ENCODE data around the gene CBARP.
"Not testable (repeated sequence)": the region's sequence is repeated elsewhere in the genome, so short reads cannot be mapped to it uniquely, and the experiment has no call there.

Gene CBARP

DNA sequence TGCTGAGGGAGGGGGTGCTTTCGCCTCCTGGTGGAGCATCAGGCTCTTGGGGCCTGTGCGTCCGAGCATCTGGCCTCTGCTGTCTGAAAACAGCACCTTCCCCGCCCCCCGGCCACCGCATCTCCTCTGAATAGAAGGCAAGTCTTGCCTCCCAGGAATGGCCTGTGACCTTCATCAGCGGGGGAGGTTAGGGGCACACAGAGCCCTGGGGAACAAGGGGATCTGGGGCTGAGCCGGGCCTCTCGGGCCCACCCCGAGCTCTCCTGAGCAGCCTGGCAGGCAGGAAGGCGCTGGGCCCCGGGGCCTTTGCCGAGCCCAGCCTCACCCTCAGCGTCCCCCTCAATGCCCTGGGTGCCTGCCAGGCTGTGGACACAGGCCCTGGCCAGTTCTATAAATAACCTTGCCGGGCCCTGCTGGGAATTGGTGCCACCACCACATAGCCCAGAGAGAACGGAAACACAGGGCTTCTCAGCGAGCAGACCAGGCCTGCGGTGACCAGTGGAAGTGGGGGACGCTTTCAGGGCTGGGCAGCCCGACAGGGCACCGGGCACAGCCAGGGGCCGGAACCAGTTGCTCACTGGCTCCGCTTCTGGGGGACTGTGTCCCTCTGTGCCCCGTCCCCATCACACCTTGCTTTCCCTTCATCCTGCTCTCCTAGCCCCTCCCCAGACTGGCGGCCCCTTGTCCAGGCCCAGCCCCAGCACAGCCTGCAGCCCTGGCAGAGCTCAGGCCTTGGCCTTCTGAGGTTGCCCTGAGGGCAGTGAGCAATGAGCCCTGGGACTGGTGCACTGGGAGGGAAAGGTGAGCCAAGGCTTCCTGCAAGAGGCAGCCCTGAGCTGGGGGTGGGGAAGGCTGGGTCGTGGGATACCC is 22.7 kb downstream of the CBARP start:
- Histone ChIP-seq H4K20me1 (peaks cover 71 to 100% (median 91%) of the 10 kb centered on the region in 11 experiments), H3K27me3 (no peaks in the 10 kb centered on the region), H3K4me1 (peaks cover 54 to 90% (median 74%) of the 10 kb centered on the region in 10 experiments), H3K4me2 (peak overlapping the region in 10 of 11 experiments; percentile 84 to 100 (median 94); a peak in 19 of 22 replicates), H3K9me3 (replicated peaks in 1 of 11) (no peaks in the 10 kb centered on the region), H3K4me3 (peak overlapping the region in 1 of 10 experiments; percentile 56; a peak in 1 of 20 replicates), H3K27ac (peak overlapping the region; percentile 63 to 88 (median 82); a peak in 20 of 22 replicates), H3K9ac (peak overlapping the region; percentile 68 to 85 (median 78); a peak in 21 of 22 replicates), H3K36me3 (peaks cover 25 to 77% (median 58%) of the 10 kb centered on the region in 11 experiments)
- no peak for TF ChIP-seq Cebpa-rat (IDR thresholded peaks at IDR 0.05)

DNA sequence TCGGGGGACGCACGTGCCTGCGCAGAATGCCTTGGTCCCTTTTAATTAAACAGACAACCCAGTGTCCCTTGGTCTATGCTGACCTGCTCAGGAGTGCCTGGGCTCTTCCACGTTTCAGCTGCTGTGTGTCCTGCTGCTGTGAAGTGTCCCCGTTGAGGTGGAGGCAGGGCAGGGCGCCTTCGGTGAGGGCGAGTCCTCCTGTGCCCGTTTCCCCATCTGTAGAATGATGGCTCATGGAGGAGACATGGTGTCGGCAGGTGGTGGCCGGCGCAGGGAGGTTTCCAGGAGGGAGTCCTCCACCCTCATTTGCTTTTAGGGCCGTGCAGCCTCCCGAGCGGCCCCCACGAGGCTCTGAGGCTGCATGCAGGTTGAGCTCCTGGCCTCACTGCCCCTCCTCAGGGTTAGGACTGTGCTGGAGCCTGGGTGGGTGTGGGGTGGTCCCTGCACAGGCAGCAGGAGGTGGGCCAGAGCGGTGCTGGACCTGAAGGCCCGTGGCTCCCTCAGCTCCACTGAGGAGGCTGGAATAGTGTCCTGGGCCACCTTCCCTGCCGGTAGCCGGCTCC is 23.4 kb downstream of the CBARP start:
- Histone ChIP-seq H3K27ac (peak overlapping the region; percentile 63 to 88 (median 82)), H3K27me3 (no peaks in the 10 kb centered on the region), H3K4me1 (peaks cover 61 to 97% (median 81%) of the 10 kb centered on the region in 10 experiments), H3K4me3 (peak overlapping the region in 2 of 10 experiments; percentile 23 to 56; a peak in 4 of 20 replicates), H4K20me1 (peaks cover 73 to 100% (median 93%) of the 10 kb centered on the region in 11 experiments), H3K4me2 (peak overlapping the region; percentile 84 to 100 (median 92)), H3K9ac (peak overlapping the region; percentile 68 to 85 (median 78)), H3K9me3 (replicated peaks in 1 of 11) (no peaks in the 10 kb centered on the region), H3K36me3 (peaks cover 26 to 77% (median 59%) of the 10 kb centered on the region in 11 experiments)
- no peak for TF ChIP-seq Cebpa-rat (IDR thresholded peaks at IDR 0.05)

DNA sequence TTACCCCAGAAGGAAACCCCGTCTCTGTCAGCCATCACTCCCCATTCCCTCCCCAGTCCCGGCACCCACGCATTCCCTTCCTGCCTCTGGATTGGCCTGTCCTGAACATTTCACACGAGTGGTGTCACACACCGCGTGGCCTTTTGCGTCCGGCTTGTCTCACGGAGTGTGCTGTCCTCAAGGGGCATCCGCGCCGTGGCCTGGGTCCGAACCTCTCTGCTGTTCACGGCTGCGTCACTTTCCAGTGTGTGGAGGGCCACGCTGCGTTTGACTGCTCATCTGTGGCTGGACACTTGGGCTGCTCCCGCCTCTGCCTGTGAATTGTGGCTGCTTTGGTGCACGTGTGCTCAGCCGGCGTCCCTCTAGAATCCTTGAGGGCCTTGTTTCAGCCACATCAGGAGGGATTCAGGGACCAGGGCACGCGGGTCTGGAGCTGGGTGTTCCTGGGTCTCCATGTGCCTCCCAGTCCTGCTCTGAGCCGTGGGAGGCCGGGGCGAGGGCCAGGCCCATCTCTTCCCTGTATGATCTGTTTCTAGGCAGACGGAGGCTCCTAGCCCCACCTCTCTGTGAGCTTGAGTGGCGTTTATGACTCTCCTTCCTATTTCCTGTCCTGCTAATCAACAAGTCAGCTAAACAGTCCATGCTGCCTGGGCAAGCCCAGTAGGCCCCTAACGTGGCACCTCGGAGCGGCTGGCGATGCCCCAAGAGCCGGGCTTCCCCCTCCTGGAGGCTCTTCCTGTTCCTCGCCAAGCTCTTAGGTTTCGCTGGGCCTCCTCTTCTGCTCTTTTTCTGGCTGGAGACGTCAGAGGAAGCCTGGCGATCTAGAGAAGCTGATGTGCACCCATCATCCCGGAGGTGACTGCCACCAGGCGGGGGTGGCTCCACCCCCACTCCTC is 24.2 kb downstream of the CBARP start:
- H3K4me3 ChIP-seq = peak overlapping the region in 9 of 10 experiments; percentile 12 to 59 (median 42); a peak in 16 of 20 replicates
- H3K36me3 ChIP-seq = peaks cover 26 to 82% (median 57%) of the 10 kb centered on the region in 11 experiments
- peaks cover 69 to 100% (median 87%) of the 10 kb centered on the region in 10 experiments for H3K4me1 ChIP-seq
- H3K27me3 ChIP-seq = no peaks in the 10 kb centered on the region
- TF ChIP-seq Cebpa-rat (IDR thresholded peaks at IDR 0.05) = no peak
- H3K9ac ChIP-seq = peak overlapping the region; percentile 68 to 85 (median 78)
- no peaks in the 10 kb centered on the region for H3K9me3 ChIP-seq (replicated peaks in 1 of 11)
- H3K4me2 ChIP-seq = peak overlapping the region; percentile 84 to 100 (median 92)
- H4K20me1 ChIP-seq = peaks cover 76 to 100% (median 95%) of the 10 kb centered on the region in 11 experiments
- peak overlapping the region; percentile 63 to 88 (median 82); a peak in 21 of 22 replicates for H3K27ac ChIP-seq

DNA sequence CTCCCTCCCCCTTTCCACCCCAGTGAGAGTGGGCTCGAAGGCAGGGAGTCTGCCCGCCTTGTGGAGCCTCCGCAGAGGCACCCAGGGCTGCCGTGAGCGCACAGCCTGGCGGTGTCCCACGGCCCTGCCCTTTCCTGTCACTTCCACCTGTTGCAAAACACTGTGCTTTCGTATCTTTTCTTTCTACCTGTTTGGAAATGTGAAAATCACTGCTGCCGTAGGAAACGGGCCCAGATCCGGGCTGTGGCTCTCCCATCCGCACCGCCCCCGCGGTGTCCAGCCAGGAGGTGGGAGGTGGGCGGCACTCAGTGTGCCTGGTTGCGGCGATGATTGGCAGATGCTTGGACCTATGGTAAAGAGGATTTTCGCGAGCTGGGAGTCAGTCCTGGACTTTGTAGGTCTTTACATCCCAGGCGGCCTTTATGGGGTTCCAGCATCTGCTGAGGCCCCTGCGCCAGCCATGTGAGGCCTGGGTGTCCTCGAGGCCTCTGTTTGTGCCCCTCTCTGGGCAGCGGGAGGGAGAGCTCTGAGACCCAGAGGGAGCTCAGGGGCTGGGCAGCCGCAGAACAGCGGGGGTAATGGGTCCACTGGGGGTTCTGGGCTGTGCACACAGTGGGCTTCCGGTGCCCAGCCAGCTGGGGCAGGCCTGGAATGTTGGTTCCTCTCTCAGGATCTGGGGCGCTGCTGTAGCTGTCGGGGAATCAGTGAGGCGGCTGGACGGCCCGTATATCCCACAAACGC is 26.1 kb downstream of the CBARP start:
- peaks cover 20 to 72% (median 46%) of the 10 kb centered on the region in 11 experiments for H3K36me3 ChIP-seq
- H3K4me1 ChIP-seq = peaks cover 74 to 88% (median 82%) of the 10 kb centered on the region in 10 experiments
- H3K4me2 ChIP-seq = peak overlapping the region; percentile 57 to 100 (median 91)
- no peak for TF ChIP-seq Cebpa-rat (IDR thresholded peaks at IDR 0.05)
- no peaks in the 10 kb centered on the region for H3K27me3 ChIP-seq
- peaks cover 74 to 100% (median 95%) of the 10 kb centered on the region in 11 experiments for H4K20me1 ChIP-seq
- H3K9me3 ChIP-seq (replicated peaks in 1 of 11) = no peaks in the 10 kb centered on the region
- peak overlapping the region; percentile 28 to 68 (median 54); a peak in 19 of 22 replicates for H3K9ac ChIP-seq
- H3K27ac ChIP-seq = peak overlapping the region; percentile 11 to 95 (median 49); a peak in 17 of 22 replicates
- H3K4me3 ChIP-seq = peak overlapping the region in 1 of 10 experiments; percentile 28; a peak in 2 of 20 replicates

DNA sequence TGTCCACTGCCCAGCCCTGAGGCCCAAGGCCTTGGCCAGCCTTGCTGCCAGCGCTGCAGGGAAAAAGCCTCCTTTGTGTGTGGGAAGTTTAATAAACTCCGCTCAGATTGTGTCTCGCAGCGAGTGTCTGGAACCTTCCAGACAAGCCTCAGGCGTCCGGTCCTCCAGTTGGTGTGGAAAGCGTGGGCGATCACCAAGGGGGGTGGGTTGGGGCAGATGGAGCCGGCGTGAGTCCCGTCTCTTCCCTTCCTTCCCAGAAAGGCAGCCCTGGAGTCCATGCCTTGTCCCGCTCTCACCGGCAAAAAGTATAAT is 27.6 kb downstream of the CBARP start:
- Histone ChIP-seq H3K4me2 (peak overlapping the region; percentile 85 to 100 (median 98); a peak in 21 of 22 replicates), H3K9ac (peak overlapping the region; percentile 25 to 99 (median 98); a peak in 14 of 22 replicates), H3K27ac (peak overlapping the region in 7 of 11 experiments; percentile 39 to 95 (median 48); a peak in 11 of 22 replicates)

DNA sequence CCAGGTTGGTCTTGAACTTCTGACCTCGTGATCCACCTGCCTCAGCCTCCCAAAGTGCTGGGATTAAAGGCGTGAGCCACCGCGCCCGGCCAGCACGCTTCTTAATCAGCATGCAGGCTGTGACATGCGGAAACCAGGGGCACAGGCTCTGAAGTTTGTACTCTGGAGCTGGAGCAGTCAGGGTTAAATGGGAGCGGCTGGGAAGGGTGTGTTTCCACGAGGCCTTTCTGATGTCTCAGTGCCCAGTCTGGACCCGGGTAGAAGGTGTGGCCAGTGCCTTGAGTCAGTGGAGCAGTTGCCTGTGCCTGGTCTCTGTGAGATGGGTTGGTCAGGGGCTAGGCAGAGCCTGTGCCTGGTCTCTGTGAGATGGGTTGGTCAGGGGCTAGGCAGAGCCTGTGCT is 29.0 kb downstream of the CBARP start:
- Histone ChIP-seq H3K4me3 (peak overlapping the region; percentile 85 to 99 (median 94)), H3K9ac (peak overlapping the region; percentile 16 to 99 (median 98); a peak in 19 of 22 replicates), H3K36me3 (peaks cover 17 to 48% (median 38%) of the 10 kb centered on the region in 11 experiments; a peak in 21 of 22 replicates), H3K4me1 (peaks cover 72 to 76% (median 74%) of the 10 kb centered on the region in 10 experiments), H4K20me1 (peaks cover 49 to 78% (median 73%) of the 10 kb centered on the region in 11 experiments), H3K27ac (peak overlapping the region in 8 of 11 experiments; percentile 10 to 96 (median 29); a peak in 9 of 22 replicates), H3K4me2 (peak overlapping the region; percentile 85 to 100 (median 98))
- not testable (repeated sequence) for H3K9me3 ChIP-seq (replicated peaks in 1 of 11); H3K27me3 ChIP-seq

More for the DNA sequence above, 27.6 kb downstream of the CBARP start:
- TF ChIP-seq Cebpa-rat (IDR thresholded peaks at IDR 0.05) = no peak
- Histone ChIP-seq H3K4me3 (peak overlapping the region in 1 of 10 experiments; percentile 96; a peak in 1 of 20 replicates), H3K9me3 (replicated peaks in 1 of 11) (no peaks in the 10 kb centered on the region), H4K20me1 (peaks cover 61 to 92% (median 87%) of the 10 kb centered on the region in 11 experiments), H3K36me3 (peaks cover 17 to 57% (median 38%) of the 10 kb centered on the region in 11 experiments), H3K4me1 (peaks cover 72 to 76% (median 74%) of the 10 kb centered on the region in 10 experiments), H3K27me3 (no peaks in the 10 kb centered on the region)

DNA sequence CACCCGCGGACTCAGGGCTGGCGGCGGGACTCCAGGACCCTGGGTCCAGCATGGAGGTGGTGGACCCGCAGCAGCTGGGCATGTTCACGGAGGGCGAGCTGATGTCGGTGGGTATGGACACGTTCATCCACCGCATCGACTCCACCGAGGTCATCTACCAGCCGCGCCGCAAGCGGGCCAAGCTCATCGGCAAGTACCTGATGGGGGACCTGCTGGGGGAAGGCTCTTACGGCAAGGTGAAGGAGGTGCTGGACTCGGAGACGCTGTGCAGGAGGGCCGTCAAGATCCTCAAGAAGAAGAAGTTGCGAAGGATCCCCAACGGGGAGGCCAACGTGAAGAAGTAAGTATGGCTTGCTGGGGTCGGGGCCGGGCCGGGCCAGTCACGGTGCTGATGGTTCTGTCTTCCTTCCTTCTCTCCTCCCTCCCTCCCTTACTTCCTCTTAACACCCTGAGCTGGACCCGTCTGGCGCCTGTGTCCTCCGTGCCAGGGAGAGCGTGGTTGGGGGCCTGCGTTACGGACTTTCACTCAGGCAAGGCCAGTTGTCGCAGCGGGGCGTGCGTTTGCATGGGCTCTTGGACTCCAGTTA is 30.8 kb downstream of the CBARP start:
- Histone ChIP-seq H3K4me2 (peak overlapping the region; percentile 85 to 100 (median 98)), H3K36me3 (peaks cover 10 to 41% (median 32%) of the 10 kb centered on the region in 11 experiments; a peak in 21 of 22 replicates), H3K27me3 (no peaks in the 10 kb centered on the region), H3K9ac (peak overlapping the region; percentile 94 to 99 (median 98)), H3K4me3 (peak overlapping the region; percentile 85 to 99 (median 94)), H3K4me1 (peaks cover 65 to 72% (median 69%) of the 10 kb centered on the region in 10 experiments), H3K9me3 (replicated peaks in 1 of 11) (no peaks in the 10 kb centered on the region), H4K20me1 (peaks cover 45 to 61% (median 59%) of the 10 kb centered on the region in 11 experiments), H3K27ac (peak overlapping the region; percentile 86 to 96 (median 95))
- no peak for TF ChIP-seq Cebpa-rat (IDR thresholded peaks at IDR 0.05)
